ENCODE measurements around the gene IRAK3. TPM values are rescaled to one million over a fixed set of nuclear protein-coding genes. Genes with fewer than 3 reads are reported as not detected.

IRAK3 gene
- total RNA-seq, 1 experiment from 2014 or later = 2.4 TPM

DNA sequence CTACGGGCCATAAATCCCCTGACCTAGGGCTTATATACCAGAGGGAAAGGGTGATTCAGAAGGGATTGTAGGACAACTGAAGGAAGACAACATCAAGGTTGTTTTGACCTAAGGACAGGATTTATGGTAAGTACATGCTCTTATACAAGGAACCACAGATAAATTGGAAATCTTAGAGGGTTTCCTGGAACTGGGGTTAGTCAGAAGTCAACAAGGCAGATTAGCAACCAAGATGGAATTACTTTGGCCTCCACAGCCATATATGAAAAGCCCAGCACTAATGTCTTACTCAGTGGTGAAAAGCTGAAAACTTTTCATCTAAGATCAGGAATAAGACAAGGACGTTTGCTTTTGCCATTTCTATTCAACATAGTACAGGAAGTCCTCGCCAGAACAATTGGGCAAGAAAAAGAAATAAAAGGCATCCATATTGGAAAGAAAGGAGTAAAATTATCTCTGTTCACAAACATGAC lies 24.6 kb upstream of the IRAK3 start:
- H3K4me3 ChIP-seq (ENCODE audit: low read depth in 2 of 2, low read length in 2 of 2) = no peak overlapping the region
- in situ Hi-C loops (cut with HindIII; ENCODE audit: low pct_unique_long_range_greater_than_20kb, low sequenced_read_pairs) (no loop called here), intact Hi-C loops (cut with micrococcal nuclease; ENCODE audit: unreplicated experiment) (no loop called here)
- ChIA-PET POLR2A (no interaction called here), CTCF (no interaction called here)
- H3K9me3 ChIP-seq (ENCODE audit: control insufficient read depth, insufficient read depth, low read depth, low read length) = peaks cover 7% of the 10 kb centered on the region; the same call in 1 of the 2 replicates
- peaks cover 5% of the 10 kb centered on the region; the same call in 1 of the 2 replicates for H3K36me3 ChIP-seq (ENCODE audit: control insufficient read depth, insufficient read depth, low read length)
- BruUV-seq (replicated peaks) = no TSS peak
- H3K4me1 ChIP-seq (ENCODE audit: control insufficient read depth, insufficient read depth, low read length) = 0 out of 2 replicates have a peak, but pooled peaks cover 4% of the 10 kb centered on the region
- ATAC-seq (no peak), DNase-seq (ENCODE audit: low read depth, low spot score) (no peak)
- H3K27ac ChIP-seq (ENCODE audit: low read length) = no peak overlapping the region
- H3K27me3 ChIP-seq (ENCODE audit: control insufficient read depth, insufficient read depth, low read length) = no peaks in the 10 kb centered on the region
- TF ChIP-seq SIN3A (IDR thresholded peaks at IDR 0.05; ENCODE audit: borderline replicate concordance, insufficient read depth, low read depth, low read length) (no peak), TCF7L2 (IDR thresholded peaks at IDR 0.05; ENCODE audit: low read depth, low read length) (no peak), POLR2AphosphoS5 (IDR thresholded peaks at IDR 0.05; ENCODE audit: low read depth, low read length) (no peak), CTCF (IDR thresholded peaks at IDR 0.05) (no peak)
- TF ChIP-seq, protein P1, sequence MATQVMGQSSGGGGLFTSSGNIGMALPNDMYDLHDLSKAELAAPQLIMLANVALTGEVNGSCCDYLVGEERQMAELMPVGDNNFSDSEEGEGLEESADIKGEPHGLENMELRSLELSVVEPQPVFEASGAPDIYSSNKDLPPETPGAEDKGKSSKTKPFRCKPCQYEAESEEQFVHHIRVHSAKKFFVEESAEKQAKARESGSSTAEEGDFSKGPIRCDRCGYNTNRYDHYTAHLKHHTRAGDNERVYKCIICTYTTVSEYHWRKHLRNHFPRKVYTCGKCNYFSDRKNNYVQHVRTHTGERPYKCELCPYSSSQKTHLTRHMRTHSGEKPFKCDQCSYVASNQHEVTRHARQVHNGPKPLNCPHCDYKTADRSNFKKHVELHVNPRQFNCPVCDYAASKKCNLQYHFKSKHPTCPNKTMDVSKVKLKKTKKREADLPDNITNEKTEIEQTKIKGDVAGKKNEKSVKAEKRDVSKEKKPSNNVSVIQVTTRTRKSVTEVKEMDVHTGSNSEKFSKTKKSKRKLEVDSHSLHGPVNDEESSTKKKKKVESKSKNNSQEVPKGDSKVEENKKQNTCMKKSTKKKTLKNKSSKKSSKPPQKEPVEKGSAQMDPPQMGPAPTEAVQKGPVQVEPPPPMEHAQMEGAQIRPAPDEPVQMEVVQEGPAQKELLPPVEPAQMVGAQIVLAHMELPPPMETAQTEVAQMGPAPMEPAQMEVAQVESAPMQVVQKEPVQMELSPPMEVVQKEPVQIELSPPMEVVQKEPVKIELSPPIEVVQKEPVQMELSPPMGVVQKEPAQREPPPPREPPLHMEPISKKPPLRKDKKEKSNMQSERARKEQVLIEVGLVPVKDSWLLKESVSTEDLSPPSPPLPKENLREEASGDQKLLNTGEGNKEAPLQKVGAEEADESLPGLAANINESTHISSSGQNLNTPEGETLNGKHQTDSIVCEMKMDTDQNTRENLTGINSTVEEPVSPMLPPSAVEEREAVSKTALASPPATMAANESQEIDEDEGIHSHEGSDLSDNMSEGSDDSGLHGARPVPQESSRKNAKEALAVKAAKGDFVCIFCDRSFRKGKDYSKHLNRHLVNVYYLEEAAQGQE (IDR thresholded peaks at IDR 0.05; ENCODE audit: insufficient read depth in 1 of 2, low read depth in 2 of 2, low read length in 1 of 2) = no peak

DNA sequence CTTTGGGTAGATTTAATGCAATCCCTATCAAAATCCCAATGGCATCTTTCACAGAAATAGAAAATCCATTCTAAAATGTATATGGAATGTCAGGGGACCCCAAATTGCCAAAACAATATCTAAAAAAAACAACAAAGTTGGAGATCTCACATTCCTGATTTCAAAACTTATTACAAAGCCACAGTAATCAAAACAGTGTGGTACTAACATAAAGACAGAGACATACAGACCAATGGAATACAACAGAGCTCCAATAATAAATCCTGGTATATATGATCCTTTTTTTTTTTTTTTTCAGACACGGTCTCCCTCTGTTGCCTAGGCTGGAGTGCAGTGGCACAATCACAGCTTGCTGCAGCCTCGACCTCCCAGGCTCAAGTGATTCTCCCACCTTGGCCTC lies 23.9 kb upstream of the IRAK3 start:
- Histone ChIP-seq H3K27me3 (ENCODE audit: control insufficient read depth, insufficient read depth, low read length) (no peaks in the 10 kb centered on the region), H3K27ac (ENCODE audit: low read length) (no peak overlapping the region), H3K9me3 (ENCODE audit: control insufficient read depth, insufficient read depth, low read depth, low read length) (peaks cover 7% of the 10 kb centered on the region; the same call in 1 of the 2 replicates), H3K4me1 (ENCODE audit: control insufficient read depth, insufficient read depth, low read length) (0 out of 2 replicates have a peak, but pooled peaks cover 4% of the 10 kb centered on the region), H3K36me3 (ENCODE audit: control insufficient read depth, insufficient read depth, low read length) (peaks cover 6% of the 10 kb centered on the region; the same call in 1 of the 2 replicates), H3K4me3 (ENCODE audit: low read depth in 2 of 2, low read length in 2 of 2) (no peak overlapping the region)
- no TSS peak for BruUV-seq (replicated peaks)
- ChIA-PET CTCF (no interaction called here), POLR2A (no interaction called here)
- DNase-seq (ENCODE audit: low read depth, low spot score) = no peak
- ATAC-seq = no peak
- no peak for TF ChIP-seq SIN3A (IDR thresholded peaks at IDR 0.05; ENCODE audit: borderline replicate concordance, insufficient read depth, low read depth, low read length)
- TF ChIP-seq, protein P1 (IDR thresholded peaks at IDR 0.05; ENCODE audit: insufficient read depth in 1 of 2, low read depth in 2 of 2, low read length in 1 of 2) = no peak
- no peak for TF ChIP-seq POLR2AphosphoS5 (IDR thresholded peaks at IDR 0.05; ENCODE audit: low read depth, low read length)
- TF ChIP-seq CTCF (IDR thresholded peaks at IDR 0.05) = no peak
- intact Hi-C loops (cut with micrococcal nuclease; ENCODE audit: unreplicated experiment) (no loop called here), in situ Hi-C loops (cut with HindIII; ENCODE audit: low pct_unique_long_range_greater_than_20kb, low sequenced_read_pairs) (no loop called here)
